IPS DF 4.7 (cell line): Measurements from ENCODE around the gene CACNB2.
"Not testable (repeated sequence)": the region's sequence is repeated elsewhere in the genome, so short reads cannot be mapped to it uniquely, and the experiment has no call there.

ENCODE experiments used
- DNase-seq: peaks from one replicate; pipeline ENCODE4 v3.0.0-alpha.2; 2013; ENCODE audit warnings: low spot score; ENCODE audit errors: extremely low read depth

Gene CACNB2

DNA sequence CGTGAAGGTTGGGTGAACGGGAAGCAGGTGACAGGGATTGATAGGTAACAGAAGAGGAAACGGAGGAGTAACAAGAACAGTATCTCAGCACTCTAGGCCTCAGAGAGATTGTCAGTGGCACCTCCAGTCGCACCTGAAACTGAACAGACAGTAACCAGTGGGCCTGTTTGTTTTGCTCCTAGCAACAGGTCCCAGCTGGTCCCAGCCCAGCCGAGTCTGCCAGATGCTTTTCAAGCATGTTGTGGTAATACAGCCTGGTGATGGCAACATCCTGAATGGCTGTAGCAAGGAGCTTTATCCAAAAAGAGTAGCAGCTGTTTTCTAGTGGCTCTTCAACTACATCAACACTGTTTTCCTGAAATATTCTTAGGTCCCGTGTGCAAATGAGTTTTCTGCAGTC, 4.7 kb downstream of the CACNB2 start:
- DNase-seq, result no peak

DNA sequence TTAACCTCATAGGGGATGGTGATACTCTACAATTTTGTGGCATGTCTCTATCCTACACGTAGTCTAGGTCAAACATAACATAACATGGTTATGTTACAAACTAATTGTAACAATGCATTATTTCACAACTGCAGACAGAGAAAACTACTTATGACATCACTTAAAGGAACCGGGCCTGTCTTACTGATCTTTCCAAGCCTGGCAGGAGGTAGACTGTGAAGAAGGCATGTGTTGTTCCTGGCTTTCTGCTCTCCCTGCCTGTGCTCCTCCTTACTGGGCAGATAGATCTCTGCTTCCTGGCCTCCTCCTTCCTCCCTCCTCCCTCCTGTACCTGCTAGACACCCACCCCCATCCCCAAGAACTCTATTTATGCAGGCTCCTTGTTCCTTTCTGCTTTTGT, 5.4 kb downstream of the CACNB2 start:
- no peak for DNase-seq

DNA sequence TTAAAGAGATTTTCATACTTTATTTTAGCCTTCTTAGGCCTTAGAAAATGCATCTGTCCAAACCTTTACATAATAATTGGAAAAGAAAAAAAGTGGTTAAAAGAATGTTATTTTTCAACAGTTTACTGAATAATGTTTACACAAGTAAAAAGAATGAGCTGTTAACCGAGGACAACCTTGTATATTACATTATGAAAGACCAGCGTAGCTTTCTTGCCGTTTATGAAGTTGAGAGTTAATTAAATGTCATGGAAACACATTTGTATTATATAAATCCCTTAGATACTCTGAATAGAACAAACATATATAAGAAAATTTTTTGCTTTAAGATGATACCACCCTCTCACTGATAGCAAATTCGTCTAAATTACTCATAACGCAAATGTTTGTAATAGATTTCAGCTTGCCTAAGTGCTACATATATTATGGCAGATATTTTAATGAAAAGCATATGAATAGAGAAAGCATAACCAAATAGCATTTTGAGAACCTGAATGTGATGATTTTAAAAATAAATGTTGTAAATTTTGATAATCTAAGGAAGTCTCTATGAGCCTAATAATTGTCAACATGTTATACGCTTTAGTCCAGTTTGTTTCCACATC, 9.1 kb downstream of the CACNB2 start:
- no peak for DNase-seq

GRCh38 chr10:18151356-18151890, 11.2 kb downstream of the CACNB2 start:
- no peak for DNase-seq

- DNase-seq, result not testable (repeated sequence)
These were observed 13.2 kb downstream of the CACNB2 start for GRCh38 chr10:18153381-18153780.

- DNase-seq, result no peak
These were observed 15.1 kb downstream of the CACNB2 start for GRCh38 chr10:18155321-18155720.

- not testable (repeated sequence) for DNase-seq
These were observed 16.6 kb downstream of the CACNB2 start for GRCh38 chr10:18156797-18157196.

GRCh38 chr10:18157881-18158280, 17.7 kb downstream of the CACNB2 start:
- no peak for DNase-seq

DNA sequence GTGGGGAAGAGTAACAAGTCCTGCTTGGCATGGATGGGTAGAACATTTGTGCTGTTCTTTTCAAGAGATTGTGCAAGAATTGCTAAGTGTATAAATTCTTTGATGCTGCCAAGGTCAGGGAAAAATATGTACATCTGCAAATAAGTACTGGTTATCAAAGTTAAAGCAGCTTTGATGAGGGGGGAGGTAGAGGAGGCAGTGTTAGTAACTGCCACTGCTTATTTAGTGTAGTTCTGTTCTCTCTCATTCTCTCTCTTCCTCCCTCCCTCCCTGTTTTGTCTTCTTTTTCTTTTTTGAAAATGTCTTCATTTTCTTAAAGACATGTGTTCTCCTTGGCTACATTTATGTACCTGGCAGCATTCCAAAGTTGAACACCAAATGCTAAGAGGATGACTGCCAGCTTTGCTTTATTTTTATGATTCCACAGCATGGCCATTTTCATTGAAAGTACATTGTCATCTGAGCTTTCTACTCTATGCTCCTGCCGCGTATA, 18.6 kb downstream of the CACNB2 start:
- no peak for DNase-seq

DNA sequence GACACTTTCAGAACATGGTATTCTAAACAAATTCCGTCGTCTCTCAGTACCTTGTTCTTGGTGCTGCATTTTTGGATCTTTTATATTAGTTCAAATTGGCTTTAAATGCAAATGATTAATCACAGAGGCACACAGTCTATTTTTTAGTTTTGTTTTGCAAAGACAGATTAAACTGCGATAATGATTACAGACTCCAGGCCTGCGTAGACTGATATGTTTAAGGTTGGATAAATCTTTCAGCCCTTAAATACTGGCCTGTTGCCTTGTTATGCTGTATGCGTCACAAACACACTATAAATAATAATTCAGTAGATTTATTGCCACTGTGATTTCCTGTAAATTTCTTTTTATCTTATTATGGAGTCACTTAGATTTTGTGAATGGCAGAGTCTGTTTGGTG, 19.3 kb downstream of the CACNB2 start:
- DNase-seq, result no peak

DNA sequence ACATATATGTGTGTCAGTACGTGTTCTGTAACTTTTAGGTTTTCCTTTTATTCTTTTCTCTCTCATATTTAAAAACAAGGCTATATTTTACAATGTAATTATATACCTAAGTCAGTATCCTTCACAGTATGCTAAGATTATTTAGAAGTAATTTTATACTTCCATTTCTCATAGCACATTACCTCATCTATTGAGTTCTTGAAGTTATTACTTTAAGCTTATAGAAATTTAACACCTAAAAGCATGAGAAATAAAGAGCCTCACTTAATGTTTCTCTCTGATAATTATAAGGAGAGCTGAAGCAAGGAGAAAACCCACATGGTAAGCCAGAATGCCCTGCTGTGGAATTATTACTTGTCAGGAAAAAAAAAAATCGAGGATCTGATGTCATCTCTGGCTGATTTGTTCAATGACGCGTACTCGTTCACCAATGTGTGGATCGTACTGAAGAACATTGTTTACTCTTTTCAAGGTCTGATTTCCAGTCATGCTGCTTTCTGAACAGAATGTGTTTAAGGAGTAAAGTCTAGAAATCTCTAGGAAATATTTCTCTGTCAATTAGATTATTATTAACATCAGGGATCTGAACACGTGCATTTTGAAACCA, 21.9 kb downstream of the CACNB2 start:
- no peak for DNase-seq

GRCh38 chr10:18164093-18164492, 23.9 kb downstream of the CACNB2 start:
- no peak for DNase-seq

- DNase-seq, result no peak
These were observed 24.6 kb downstream of the CACNB2 start for GRCh38 chr10:18164748-18165361.

- no peak for DNase-seq
These were observed 38.7 kb downstream of the CACNB2 start for GRCh38 chr10:18178854-18179483.

DNA sequence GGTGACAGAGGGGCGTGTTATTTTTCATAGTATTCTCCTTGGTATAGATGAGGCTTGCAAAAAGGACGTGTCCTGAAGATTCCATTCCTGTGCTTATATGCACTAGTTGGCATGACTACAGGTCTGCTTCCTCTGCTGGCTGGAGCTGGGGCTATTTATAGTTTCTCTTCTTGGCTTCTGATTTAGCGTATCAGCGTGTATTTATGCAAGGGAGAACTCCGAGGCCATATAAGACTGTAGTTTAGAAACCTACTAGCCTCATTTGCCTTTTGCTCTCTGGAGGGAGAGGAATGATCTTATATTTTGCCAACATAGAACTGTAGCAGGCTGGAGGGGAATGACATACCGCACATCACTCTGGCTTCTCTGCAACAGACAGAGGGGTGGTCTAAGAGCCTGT, 39.7 kb downstream of the CACNB2 start:
- no peak for DNase-seq

DNA sequence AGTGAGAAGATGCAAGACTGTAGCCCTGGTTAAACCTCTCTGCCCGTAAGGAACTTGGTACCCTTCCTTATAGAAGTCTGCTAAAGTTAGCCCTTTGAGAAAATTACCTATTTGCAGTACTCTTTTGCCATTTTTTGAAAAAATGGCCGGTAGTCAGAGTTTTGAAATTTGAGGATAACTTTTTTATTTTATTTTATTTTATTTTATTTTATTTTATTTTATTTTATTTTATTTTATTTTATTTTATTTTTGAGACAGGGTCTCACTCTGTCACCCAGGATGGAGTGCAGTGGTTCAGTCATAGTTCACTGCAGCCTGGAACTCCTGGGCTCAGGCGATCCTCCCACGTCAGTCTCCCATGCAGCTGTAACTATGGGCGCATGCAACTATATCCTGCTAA, 41.2 kb downstream of the CACNB2 start:
- DNase-seq, result not testable (repeated sequence)

GRCh38 chr10:18185621-18186020, 45.4 kb downstream of the CACNB2 start:
- no peak for DNase-seq

DNA sequence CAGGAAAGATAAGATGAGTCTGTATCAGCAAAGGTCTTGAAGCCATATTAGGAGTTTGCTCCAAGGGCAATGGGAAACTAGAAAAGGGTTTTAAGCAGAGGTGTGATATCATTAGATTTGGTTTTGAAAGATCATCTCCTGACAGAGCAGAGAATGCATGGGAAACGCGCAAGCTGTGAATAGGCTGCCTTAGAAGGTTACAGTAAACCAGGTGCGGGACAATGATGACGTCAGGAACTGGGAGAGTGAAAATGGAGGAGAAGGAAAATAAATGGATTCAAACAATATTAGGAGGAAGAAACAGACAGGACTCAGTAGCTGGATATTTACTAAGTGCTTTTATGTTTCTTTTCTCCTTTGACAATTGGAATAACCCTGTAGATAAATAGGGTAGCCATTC, 50.6 kb downstream of the CACNB2 start:
- no peak for DNase-seq

- DNase-seq, result no peak
These were observed 54.4 kb downstream of the CACNB2 start for GRCh38 chr10:18194634-18195033.

- no peak for DNase-seq
These were observed 55.0 kb downstream of the CACNB2 start for GRCh38 chr10:18195060-18195799.

- no peak for DNase-seq
These were observed 56.8 kb downstream of the CACNB2 start for GRCh38 chr10:18196806-18197550.
